Ovary (tissue), 1 donor: ENCODE data around the gene SIX4.

Source experiments
- EP300 ChIP-seq: sonication (generic); formaldehyde crosslinking; IDR thresholded peaks from one replicate; pipeline ENCODE4 v1.6.1; 2017; ENCODE audit warnings: antibody characterized with exemption
- POLR2A ChIP-seq: fragments of 450-650 bp; IDR thresholded peaks from one replicate; pipeline ENCODE4 v1.6.1; 2017; ENCODE audit warnings: antibody characterized with exemption, mild to moderate bottlenecking, moderate library complexity

DNA sequence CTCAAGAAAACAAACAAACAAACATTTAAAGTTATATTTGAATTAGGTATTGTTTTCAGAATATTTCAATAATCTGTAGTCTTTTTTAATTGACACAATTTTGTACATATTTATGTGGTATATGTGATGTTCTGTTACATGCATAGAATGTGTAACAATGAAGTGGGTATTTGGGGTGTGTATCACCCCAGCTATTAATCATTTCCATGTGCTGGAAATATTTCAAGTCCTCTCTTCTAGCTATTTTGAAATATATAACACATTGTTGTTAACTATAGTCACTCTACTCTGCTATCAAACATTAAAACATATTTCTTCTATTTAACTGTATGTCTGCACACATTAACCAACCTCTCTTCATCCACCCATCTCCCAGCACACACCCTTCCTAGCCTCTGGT, 42.9 kb downstream of the SIX4 start:
- TF ChIP-seq POLR2A (no peak), EP300 (no peak)
